DND-41 (cell line): ENCODE results near the gene SMIM41.

Source experiments
- CTCF ChIP-seq: IDR thresholded peaks from 2 replicates; pipeline ENCODE4 v1.5.1; 2012; ENCODE audit warnings: borderline replicate concordance, low read length, moderate library complexity, mild to moderate bottlenecking; ENCODE audit not compliant: poor library complexity, severe bottlenecking; ENCODE audit errors: extremely low read depth
- EZH2 ChIP-seq: IDR thresholded peaks from 3 replicates; pipeline ENCODE4 v1.6.1; 2012; ENCODE audit warnings: borderline replicate concordance, low read depth, mild to moderate bottlenecking, moderate library complexity, low read length, inconsistent platforms; ENCODE audit not compliant: severe bottlenecking

GRCh38 chr12:52073531-52074381 is 5.7 kb upstream of the SMIM41 start:
- TF ChIP-seq CTCF (no peak), EZH2 (no peak)
